ENCODE measurements around the gene MICALL2.

MICALL2 gene

DNA sequence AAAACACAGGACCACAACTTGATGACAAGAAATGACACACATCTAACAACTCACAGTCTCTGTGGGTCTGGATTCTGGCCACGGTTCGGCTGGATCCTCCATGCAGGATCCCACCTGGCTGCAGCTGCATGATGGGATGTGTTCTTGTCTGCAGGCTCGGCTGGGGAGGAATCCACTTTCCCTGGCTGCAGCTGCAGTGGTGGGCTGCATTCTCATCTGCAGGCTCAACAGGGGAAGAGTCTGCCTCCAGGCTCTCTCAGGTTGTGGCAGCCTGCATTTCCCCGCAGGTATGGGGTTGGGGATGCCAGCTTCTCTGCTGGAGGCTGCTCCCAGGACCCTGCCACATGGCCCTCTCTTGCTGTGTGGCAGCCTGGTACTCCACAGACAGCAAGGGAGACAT lies 64.9 kb downstream of the MICALL2 start:
- no peak for DNase-seq (ENCODE audit: low spot score)

DNA sequence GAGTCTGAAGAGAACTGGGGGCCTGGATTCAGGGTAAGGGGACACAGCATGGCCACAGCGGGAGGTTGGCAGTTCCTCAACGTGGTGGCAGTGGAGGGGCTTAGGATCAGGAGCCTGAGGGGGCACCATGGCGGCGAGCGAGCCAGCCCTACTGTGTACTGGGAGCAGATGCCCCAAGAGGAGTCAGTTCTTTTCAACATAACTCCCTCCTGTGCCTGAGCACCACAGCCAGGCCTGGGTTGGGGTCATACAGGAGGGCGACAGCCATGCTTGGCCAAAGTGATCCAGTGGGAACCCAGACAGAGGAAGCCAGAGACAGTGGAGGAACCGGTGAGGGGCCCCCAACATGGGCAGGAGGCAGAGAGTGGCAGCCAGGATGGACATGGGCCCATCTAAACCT lies 65.8 kb downstream of the MICALL2 start:
- no peak for DNase-seq (ENCODE audit: low spot score)

DNA sequence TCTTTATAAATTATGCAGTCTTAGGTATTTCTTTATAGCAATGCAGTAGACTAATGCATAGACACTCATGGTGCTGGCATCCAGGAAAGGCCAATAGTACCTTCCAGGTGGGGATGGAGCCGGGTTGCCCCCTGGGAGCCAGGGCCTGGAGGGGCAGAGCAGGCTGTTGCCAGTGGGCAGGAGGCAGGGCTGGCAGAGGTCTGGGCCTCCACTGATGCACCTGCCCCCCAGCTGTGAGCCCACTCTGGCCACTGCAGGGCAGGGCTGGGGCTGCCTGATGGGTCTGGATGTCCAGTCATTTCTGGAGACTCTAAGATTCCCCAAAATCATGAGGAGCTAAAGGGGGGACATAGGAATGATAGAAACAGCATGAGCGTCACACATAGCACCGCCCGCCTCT lies 66.7 kb downstream of the MICALL2 start:
- DNase-seq (ENCODE audit: low spot score) = no peak

DNA sequence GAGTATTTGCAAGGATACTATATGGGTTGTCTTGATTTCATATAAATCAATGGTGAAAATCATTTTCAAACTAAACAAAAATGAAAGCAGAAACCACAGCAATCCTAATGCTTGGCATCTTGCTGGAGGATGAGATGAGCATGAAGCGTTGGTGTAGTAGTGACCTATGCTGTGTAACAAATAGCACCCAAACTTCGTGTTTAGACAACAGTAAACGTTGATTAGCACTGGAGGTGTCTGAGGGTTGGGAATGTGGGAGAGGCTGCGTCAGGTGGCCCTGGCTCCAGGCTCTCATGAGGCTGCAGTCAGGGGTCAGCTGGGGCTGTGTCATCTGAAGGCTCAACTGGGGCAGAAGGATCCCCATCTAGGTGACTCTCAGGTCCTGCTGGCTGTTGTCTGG lies 67.8 kb downstream of the MICALL2 start:
- no peak for DNase-seq (ENCODE audit: low spot score)

DNA sequence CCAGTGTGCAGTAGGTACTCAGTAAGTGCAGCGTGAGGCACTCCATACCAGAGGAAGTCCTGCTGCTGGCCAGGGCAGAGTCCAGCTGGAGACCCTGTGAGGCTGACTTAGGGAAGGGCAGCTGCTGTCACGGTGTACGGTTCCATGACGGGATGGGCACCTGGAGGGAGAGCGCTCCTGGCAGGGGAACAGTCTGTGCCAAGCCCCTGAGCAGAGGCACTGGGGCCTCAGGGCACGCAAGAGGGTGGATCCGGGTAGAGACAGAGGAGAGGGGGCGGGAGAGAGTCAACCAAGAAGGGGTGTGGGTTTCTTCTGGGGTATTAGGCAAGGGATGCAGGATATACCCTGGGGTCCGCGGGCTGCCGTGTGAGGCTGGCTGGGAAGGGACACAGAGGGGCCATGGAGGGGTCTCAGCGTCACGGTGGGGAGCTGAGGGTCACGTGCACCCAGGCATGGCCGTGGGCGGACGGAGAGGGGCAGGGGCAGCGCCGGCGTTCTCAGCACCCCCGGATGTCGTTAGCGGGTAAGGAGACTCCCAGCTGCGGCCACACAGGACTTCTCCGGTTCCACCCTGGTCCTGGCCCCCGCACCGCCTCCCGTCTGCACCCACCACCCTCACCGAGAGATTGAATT lies 70.5 kb downstream of the MICALL2 start:
- DNase-seq (ENCODE audit: low spot score) = no peak

DNA sequence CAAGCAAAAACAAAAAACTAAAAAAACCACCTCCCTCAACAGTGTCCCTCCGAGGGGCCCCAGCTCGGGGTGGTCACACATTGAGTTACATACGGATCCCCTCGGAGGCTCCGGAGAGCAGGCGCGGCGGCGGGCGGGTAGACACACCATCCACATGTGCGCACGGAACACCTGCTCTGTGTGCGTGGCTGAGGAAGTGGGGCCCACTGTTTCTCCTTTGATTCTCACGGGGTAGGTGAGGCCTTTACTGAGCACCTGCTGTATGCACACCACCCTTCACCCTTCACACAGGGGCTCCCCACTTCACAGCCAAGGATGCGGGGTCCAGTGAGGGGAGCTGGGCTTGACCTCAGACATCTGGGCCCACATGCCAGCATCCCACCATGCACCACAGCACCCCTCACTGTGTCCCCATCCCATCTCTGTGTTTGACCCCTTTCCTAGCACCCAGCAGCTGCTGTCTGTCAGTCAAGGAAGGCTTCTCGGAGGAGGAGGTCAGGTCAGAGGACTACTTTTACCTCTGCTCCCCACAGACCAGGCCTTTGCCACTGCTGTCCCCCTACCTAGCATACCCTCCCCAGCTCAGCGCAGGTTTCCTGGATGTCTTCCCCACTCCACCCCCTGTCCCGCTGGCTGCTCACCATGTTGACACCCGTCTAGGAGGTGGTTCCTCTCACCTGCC lies 71.1 kb downstream of the MICALL2 start:
- DNase-seq (ENCODE audit: low spot score) = no peak

DNA sequence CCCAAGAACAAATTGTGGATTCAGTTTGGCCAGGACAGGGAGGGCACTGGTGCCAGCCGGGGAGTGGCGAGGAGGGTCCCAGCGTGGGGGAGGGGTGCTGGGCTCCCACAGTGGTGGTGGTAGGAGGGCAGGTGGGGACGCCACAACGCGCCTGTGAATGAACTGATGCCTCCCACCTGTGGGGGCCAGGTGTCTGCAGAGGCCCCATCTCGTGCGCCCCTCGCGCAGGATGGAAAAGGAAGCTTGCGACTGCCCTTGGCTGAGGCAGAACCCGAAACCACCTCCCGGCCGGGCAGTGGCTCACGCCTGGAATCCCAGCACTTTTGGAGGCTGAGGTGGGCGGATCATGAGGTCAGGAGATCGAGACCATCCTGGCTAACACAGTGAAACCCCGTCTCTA lies 72.0 kb downstream of the MICALL2 start:
- DNase-seq (ENCODE audit: low spot score) = no peak

DNA sequence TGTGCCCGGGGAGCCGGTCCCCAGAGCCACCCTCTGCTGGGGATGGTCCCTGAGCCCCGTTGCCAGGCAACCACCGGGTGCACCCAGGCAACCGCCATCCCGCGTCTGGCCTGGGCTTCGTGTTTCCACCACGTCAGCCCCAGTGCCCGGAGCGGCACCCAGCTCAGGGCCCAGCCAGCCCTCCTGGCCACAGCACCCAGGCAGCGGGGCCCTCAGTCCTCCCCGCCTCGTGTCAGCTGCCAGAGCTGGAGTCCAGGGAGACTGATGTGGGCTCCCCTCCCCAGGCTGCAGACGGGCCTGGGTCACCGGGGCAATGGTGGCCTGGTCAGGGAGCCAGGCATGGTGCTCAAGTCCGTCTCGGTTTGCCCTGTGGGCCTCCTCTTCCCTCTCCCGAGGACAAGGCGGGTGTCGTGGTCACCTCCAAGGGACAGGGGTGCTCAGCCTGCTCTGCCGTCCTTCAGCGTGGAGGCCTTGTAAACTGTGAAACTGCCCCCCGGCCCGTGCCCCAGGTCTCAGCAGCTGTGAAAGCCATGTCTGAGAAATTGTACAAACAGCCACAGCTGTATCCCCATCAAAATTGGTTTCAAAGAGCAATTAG lies 72.5 kb downstream of the MICALL2 start:
- DNase-seq (ENCODE audit: low spot score) = peak; percentile 67

- no peak for DNase-seq (ENCODE audit: low spot score)
Observed at GRCh38 chr7:1385809-1386622, 73.3 kb downstream of the MICALL2 start.

DNA sequence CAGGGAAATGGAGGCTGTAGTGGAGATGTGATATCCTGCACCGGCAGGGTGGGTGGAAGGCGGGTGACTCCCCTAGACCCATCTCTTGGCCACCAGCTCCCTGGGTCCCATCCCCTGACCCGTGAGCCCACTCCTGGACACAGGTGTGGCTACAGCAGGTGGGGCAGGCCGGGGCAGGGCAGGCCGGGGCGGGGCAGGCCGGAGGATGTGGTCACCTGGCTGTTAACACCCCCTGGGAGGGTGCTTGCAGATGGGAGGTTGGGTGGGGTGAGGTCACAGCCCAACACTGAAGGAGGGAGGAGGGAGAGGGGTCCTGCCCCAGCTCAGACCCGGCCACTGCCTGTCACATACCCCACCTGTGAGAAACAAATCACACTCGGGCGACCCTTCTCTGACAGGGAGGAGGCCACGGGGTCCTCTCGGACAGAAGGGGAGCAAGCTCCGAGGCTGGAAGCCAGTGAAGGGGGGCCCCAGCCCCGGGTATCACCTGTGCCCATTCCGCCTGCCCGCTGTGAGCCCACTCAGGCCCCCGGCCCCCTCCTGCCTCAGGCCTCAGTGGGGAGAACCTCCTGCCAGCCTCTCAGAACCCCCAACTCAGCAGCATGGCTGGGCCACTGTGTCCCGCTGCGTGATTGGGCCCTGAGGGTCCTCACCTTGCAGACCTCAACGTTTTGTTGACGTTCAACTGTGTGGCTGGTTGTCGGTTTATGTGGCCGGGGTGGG lies 74.0 kb downstream of the MICALL2 start:
- DNase-seq (ENCODE audit: low spot score) = no peak

All from D341Med (cell line).